ENCODE data around the gene RAB6B.

The RAB6B gene

DNA sequence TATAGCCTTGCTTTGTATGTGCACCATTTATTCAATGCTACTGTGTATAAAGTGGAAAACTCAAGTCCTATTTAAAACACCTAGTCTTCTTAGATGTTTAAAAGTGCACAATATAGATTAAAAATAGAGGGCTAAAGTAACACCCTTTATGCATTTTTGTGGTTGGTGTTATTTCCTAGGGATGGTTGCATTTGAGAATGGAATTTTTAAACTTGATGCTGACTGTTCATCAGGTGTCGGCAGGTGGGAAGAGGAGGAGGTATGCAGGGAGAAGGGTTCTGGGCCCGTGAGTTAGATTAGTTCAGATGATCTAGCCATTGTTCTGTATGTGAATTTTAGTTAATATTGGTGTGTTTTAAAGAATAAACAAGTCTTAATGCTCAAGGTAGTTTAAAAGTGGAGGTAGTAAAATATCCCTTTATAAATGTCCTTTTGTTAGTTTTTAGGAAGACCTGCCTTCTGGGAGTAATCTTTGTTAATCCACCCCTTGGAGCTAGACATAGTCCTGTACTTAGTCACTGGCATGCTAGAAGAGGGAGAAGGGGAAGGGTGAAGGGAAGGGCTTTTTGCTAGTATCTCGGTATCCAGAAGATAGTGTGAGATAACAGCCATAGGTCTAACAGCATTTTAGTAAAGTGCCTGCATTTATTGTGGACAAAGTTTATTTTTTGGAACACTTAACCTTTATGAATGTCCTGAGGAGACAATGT, 98.1 kb downstream of the RAB6B start:
- no peak overlapping the region for H3K27ac ChIP-seq (ENCODE audit: extremely low read depth, low read depth, low read length)
- CTCF ChIA-PET, result interaction anchor here (0.6 kb wide), 1 partner anchor 1138 kb away, joined by 4 read pairs; no protein-coding TSS in a partner anchor
- no peaks in the 10 kb centered on the region for H3K36me3 ChIP-seq (ENCODE audit: control insufficient read depth in 2 of 2, insufficient read depth in 1 of 2, low read length in 2 of 2)
- no peak overlapping the region for H3K4me3 ChIP-seq (ENCODE audit: low read depth, low read length)
- H3K9me3 ChIP-seq (ENCODE audit: control insufficient read depth, insufficient read depth, low read depth, low read length), result no peaks in the 10 kb centered on the region
- TF ChIP-seq ZNF335 (tag by site-specific recombination; conservative IDR thresholded peaks at IDR 0.05), result 0 out of 2 replicates have a peak, but pooled peaks have one; percentile 16
- TF ChIP-seq SP7 (tag by site-specific recombination; IDR thresholded peaks at IDR 0.05), result no peak
- POLR2A ChIA-PET, result no interaction called here
- H3K4me1 ChIP-seq (ENCODE audit: control insufficient read depth, insufficient read depth, low read length), result no peaks in the 10 kb centered on the region

DNA sequence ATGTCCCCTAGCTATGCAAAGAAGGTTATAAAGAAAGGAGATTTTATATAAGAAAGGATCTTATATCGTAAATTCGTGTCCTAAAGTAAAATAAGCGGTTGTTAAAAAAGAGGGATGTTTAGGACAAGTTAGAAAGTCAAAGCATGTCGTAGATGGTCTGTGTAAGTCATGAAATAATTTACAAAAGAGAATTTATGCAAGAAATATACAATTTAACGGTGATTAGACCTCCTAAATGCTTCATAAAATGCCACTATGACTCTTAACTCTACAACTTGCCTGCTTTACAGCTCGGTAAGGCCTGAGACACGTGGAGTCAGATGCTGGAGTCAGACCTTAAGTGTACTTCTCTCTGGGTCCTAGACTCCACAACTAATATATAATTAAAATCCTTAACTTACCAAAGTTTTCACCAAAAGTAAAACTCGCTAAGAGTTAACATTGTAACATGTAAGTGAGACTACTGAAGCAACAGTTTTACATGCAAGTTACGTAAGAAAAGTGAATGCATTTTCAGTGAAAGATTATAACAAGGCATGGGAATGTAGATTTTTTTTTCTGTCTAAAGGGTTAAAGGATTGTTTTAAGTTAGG, 103.4 kb downstream of the RAB6B start:
- H3K4me3 ChIP-seq (ENCODE audit: low read depth, low read length), result no peak overlapping the region
- H3K36me3 ChIP-seq (ENCODE audit: control insufficient read depth in 2 of 2, insufficient read depth in 1 of 2, low read length in 2 of 2), result no peaks in the 10 kb centered on the region
- H3K4me1 ChIP-seq (ENCODE audit: control insufficient read depth, insufficient read depth, low read length), result no peaks in the 10 kb centered on the region
- ChIA-PET CTCF (interaction anchor here (0.6 kb wide), 1 partner anchor 28 kb away, joined by 3 read pairs; no protein-coding TSS in a partner anchor), POLR2A (no interaction called here)
- no peak overlapping the region for H3K27ac ChIP-seq (ENCODE audit: extremely low read depth, low read depth, low read length)
- H3K9me3 ChIP-seq (ENCODE audit: control insufficient read depth, insufficient read depth, low read depth, low read length), result no peaks in the 10 kb centered on the region
- TF ChIP-seq HOXC10 (CRISPR knock-in tag; IDR thresholded peaks at IDR 0.05) (no peak), BCL11A (tag by site-specific recombination; IDR thresholded peaks at IDR 0.05; ENCODE audit: low read depth) (no peak), ZNF121 (tag by site-specific recombination; IDR thresholded peaks at IDR 0.05) (no peak), PRDM1 (tag by site-specific recombination; IDR thresholded peaks at IDR 0.05) (no peak), ZNF571 (tag by site-specific recombination; IDR thresholded peaks at IDR 0.05) (no peak), ZSCAN30 (tag by site-specific recombination; IDR thresholded peaks at IDR 0.05) (no peak), SP2 (tag by site-specific recombination; IDR thresholded peaks at IDR 0.05) (no peak), ZNF16 (tag by site-specific recombination; IDR thresholded peaks at IDR 0.05; ENCODE audit: low read depth) (no peak), YY1 (tag by site-specific recombination; IDR thresholded peaks at IDR 0.05) (no peak), ZFP41 (tag by site-specific recombination; IDR thresholded peaks at IDR 0.05; ENCODE audit: borderline replicate concordance) (no peak), ZEB2 (tag by site-specific recombination; IDR thresholded peaks at IDR 0.05) (no peak), KLF1 (tag by site-specific recombination; IDR thresholded peaks at IDR 0.05) (no peak), ZNF621 (tag by site-specific recombination; IDR thresholded peaks at IDR 0.05) (no peak), ZFP69B (tag by site-specific recombination; IDR thresholded peaks at IDR 0.05) (no peak), ZNF544 (tag by site-specific recombination; IDR thresholded peaks at IDR 0.05) (no peak), ZNF837 (tag by site-specific recombination; IDR thresholded peaks at IDR 0.05) (no peak), ZNF677 (tag by site-specific recombination; IDR thresholded peaks at IDR 0.05) (no peak), ZNF146 (tag by site-specific recombination; IDR thresholded peaks at IDR 0.05) (no peak), HOXA7 (CRISPR knock-in tag; IDR thresholded peaks at IDR 0.05; ENCODE audit: borderline replicate concordance) (no peak), ZNF366 (tag by site-specific recombination; conservative IDR thresholded peaks at IDR 0.05) (no peak), SCRT1 (tag by site-specific recombination; IDR thresholded peaks at IDR 0.05; ENCODE audit: borderline replicate concordance) (no peak), ZIC2 (tag by site-specific recombination; IDR thresholded peaks at IDR 0.05) (no peak)
- TF ChIP-seq, protein P1, sequence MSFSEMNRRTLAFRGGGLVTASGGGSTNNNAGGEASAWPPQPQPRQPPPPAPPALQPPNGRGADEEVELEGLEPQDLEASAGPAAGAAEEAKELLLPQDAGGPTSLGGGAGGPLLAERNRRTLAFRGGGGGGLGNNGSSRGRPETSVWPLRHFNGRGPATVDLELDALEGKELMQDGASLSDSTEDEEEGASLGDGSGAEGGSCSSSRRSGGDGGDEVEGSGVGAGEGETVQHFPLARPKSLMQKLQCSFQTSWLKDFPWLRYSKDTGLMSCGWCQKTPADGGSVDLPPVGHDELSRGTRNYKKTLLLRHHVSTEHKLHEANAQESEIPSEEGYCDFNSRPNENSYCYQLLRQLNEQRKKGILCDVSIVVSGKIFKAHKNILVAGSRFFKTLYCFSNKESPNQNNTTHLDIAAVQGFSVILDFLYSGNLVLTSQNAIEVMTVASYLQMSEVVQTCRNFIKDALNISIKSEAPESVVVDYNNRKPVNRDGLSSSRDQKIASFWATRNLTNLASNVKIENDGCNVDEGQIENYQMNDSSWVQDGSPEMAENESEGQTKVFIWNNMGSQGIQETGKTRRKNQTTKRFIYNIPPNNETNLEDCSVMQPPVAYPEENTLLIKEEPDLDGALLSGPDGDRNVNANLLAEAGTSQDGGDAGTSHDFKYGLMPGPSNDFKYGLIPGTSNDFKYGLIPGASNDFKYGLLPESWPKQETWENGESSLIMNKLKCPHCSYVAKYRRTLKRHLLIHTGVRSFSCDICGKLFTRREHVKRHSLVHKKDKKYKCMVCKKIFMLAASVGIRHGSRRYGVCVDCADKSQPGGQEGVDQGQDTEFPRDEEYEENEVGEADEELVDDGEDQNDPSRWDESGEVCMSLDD (tag by site-specific recombination; IDR thresholded peaks at IDR 0.05), result no peak
- TF ChIP-seq, protein P2, sequence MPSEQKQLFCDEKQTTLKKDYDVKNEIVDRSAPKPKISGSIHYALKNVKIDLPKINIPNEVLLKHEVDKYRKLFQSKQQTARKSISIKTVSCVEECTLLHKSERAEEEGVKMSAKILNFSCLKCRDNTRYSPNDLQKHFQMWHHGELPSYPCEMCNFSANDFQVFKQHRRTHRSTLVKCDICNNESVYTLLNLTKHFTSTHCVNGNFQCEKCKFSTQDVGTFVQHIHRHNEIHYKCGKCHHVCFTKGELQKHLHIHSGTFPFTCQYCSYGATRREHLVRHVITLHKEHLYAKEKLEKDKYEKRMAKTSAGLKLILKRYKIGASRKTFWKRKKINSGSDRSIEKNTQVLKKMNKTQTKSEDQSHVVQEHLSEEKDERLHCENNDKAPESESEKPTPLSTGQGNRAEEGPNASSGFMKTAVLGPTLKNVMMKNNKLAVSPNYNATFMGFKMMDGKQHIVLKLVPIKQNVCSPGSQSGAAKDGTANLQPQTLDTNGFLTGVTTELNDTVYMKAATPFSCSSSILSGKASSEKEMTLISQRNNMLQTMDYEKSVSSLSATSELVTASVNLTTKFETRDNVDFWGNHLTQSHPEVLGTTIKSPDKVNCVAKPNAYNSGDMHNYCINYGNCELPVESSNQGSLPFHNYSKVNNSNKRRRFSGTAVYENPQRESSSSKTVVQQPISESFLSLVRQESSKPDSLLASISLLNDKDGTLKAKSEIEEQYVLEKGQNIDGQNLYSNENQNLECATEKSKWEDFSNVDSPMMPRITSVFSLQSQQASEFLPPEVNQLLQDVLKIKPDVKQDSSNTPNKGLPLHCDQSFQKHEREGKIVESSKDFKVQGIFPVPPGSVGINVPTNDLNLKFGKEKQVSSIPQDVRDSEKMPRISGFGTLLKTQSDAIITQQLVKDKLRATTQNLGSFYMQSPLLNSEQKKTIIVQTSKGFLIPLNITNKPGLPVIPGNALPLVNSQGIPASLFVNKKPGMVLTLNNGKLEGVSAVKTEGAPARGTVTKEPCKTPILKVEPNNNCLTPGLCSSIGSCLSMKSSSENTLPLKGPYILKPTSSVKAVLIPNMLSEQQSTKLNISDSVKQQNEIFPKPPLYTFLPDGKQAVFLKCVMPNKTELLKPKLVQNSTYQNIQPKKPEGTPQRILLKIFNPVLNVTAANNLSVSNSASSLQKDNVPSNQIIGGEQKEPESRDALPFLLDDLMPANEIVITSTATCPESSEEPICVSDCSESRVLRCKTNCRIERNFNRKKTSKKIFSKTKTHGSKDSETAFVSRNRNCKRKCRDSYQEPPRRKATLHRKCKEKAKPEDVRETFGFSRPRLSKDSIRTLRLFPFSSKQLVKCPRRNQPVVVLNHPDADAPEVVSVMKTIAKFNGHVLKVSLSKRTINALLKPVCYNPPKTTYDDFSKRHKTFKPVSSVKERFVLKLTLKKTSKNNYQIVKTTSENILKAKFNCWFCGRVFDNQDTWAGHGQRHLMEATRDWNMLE (tag by site-specific recombination; conservative IDR thresholded peaks at IDR 0.05; ENCODE audit: low read depth), result 0 out of 2 replicates have a peak, but pooled peaks have one; percentile 45

All from HEK293 (cell line).